GM19395 (cell line): ENCODE results near the gene TTLL3.
A peak's percentile ranks its signal among the peaks of the same experiment; 100 is the strongest.

Experiments used
- ATAC-seq: cut with Tn5 transposase; IDR thresholded peaks from one replicate; pipeline ENCODE4 v1.9.1; 2021; ENCODE audit warnings: mild to moderate bottlenecking, moderate library complexity; ENCODE audit not compliant: unreplicated experiment

TTLL3 gene

GRCh38 chr3:9781551-9781950 lies 28.5 kb upstream of the TTLL3 start:
- no peak for ATAC-seq

GRCh38 chr3:9781978-9782603 lies 28.0 kb upstream of the TTLL3 start:
- no peak for ATAC-seq

GRCh38 chr3:9782770-9783169 lies 27.3 kb upstream of the TTLL3 start:
- ATAC-seq: no peak

- ATAC-seq: no peak
These were observed 26.1 kb upstream of the TTLL3 start for GRCh38 chr3:9783954-9784353.

GRCh38 chr3:9784965-9785364 lies 25.1 kb upstream of the TTLL3 start:
- ATAC-seq: no peak

- no peak for ATAC-seq
These were observed 24.5 kb upstream of the TTLL3 start for GRCh38 chr3:9785602-9786001.

GRCh38 chr3:9786209-9786739 lies 23.8 kb upstream of the TTLL3 start:
- no peak for ATAC-seq

GRCh38 chr3:9786825-9787669 lies 23.0 kb upstream of the TTLL3 start:
- no peak for ATAC-seq

- ATAC-seq: no peak
These were observed 22.3 kb upstream of the TTLL3 start for GRCh38 chr3:9787714-9788113.

- ATAC-seq: no peak
These were observed 18.9 kb upstream of the TTLL3 start for GRCh38 chr3:9791127-9791526.

- no peak for ATAC-seq
These were observed 18.2 kb upstream of the TTLL3 start for GRCh38 chr3:9791790-9792404.

- peak; percentile 88 for ATAC-seq
These were observed 17.5 kb upstream of the TTLL3 start, which contains the start of the genes ARPC4 and TADA3 for GRCh38 chr3:9792405-9793160. Gene ARPC4, plus strand, starts transcription at chr3:9793082. Its CDS starts 40 bp downstream, at chr3:9793122. Gene TADA3, minus strand, starts transcription at chr3:9792473. Its CDS starts 1,007 bp downstream, at chr3:9791466.

GRCh38 chr3:9793161-9793781 lies 16.8 kb upstream of the TTLL3 start:
- ATAC-seq: no peak

- ATAC-seq: no peak
These were observed 15.7 kb upstream of the TTLL3 start for GRCh38 chr3:9794400-9794799.

GRCh38 chr3:9795207-9795606 lies 14.9 kb upstream of the TTLL3 start:
- ATAC-seq: no peak

- no peak for ATAC-seq
These were observed 12.7 kb upstream of the TTLL3 start for GRCh38 chr3:9797196-9797945.

GRCh38 chr3:9800529-9800928 lies 9.5 kb upstream of the TTLL3 start:
- no peak for ATAC-seq

GRCh38 chr3:9803494-9803893 lies 6.6 kb upstream of the TTLL3 start:
- ATAC-seq: no peak

- no peak for ATAC-seq
These were observed 5.1 kb upstream of the TTLL3 start for GRCh38 chr3:9804996-9805395.

GRCh38 chr3:9806137-9806536 lies 3.9 kb upstream of the TTLL3 start:
- no peak for ATAC-seq
